Vagina (tissue), 2 donors: Measurements from ENCODE around the gene FANCC.

ENCODE experiments used
- CTCF ChIP-seq, 3 experiments: fragments of 450-650 bp in 2 of 3; fragments of 200-600 bp in 1 of 3; sonication (generic) in 1 of 3; IDR thresholded peaks; one replicate each; pipeline ENCODE4 v1.5.1; 2017 to 2019; ENCODE audit warnings: antibody characterized with exemption in 3 of 3, mild to moderate bottlenecking in 2 of 3, moderate library complexity in 2 of 3
- POLR2A ChIP-seq, 2 donors: fragments of 450-650 bp; IDR thresholded peaks; one replicate each; pipeline ENCODE4 v1.6.1; 2017; ENCODE audit warnings: antibody characterized with exemption in 2 of 2, mild to moderate bottlenecking in 2 of 2, moderate library complexity in 2 of 2

GRCh38 chr9:95100071-95100627 lies 217.4 kb downstream of the FANCC start:
- TF ChIP-seq CTCF (IDR thresholded peaks at IDR 0.05) (no peak), POLR2A (IDR thresholded peaks at IDR 0.05) (no peak)
